ENCODE results near the gene SATB2.

The SATB2 gene

DNA sequence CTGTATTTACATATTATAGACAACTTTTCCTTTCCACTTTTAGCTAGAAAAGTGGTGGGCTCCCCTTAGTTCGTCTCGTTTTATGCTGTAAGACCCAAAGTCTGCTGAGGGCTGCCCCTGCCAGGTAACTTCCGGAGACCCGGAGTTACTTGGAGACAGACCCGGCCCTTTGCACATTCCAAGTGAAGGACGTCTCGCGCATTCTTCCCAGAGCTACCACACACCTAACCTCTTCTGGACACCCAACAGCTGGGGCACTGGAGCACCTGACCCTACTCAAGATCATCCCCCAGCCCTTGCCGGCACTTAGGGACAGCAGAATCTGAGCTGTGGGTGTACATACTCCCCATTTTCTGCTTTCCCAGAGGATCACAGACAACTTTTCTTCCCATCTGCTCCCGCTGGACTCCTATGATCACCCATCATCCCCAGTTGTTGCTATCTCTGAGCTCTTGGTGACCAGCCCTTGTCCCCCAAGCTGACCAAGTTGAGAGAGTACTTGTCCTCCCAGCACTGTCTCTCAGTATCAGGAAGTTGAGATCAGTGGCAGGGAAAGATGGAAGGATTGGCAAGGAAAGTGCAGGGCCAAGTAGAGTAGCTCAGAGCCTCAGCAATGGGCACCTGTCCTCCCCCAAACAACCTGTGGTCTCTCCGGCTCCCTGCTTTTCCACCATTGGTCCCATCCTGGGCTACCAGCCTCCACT, 8.4 kb upstream of the SATB2 start:
- no peak for DNase-seq (ENCODE audit: low read depth in 3 of 3, low spot score in 1 of 3)

- DNase-seq (ENCODE audit: low read depth in 3 of 3, low spot score in 1 of 3): no peak
Observed at GRCh38 chr2:199465390-199465789, 7.7 kb upstream of the SATB2 start.

DNA sequence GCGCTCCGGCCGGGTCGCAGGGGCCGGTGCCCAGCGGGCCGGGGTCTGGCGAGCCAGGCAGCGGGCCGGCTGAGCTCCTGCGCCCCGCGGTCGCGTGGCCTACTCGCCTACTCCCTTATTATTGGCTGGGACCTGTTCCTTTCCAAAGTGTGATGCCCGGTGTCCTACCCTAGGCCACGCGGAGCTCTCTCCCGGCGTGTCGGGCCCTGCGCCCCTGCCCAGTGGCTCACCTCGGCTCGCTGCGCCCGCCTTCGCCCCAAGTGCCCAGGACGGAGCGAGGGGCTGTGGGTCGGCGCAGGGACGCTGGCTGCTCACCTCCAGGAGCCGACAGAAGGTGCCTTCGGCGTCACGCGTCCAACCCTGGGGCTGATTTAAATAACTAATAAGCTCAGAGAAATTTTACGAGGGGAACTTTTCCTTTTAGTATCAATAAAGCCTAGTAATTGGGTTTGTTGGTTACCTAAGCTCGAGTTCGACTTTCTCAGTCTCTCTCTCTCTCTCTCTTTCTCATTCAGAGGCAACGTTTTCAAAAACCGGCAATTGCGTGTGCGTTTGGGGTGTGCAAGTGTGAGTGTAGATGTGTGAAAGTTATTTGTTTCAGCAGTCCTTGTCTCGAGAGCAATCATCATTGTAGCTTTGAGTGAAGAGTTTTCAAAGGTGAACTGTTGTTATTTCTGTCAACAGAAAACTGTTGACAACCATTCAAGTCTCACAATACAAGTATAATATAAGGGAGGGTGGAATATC, 7.0 kb upstream of the SATB2 start:
- no peak for DNase-seq (ENCODE audit: low read depth in 3 of 3, low spot score in 1 of 3)

DNA sequence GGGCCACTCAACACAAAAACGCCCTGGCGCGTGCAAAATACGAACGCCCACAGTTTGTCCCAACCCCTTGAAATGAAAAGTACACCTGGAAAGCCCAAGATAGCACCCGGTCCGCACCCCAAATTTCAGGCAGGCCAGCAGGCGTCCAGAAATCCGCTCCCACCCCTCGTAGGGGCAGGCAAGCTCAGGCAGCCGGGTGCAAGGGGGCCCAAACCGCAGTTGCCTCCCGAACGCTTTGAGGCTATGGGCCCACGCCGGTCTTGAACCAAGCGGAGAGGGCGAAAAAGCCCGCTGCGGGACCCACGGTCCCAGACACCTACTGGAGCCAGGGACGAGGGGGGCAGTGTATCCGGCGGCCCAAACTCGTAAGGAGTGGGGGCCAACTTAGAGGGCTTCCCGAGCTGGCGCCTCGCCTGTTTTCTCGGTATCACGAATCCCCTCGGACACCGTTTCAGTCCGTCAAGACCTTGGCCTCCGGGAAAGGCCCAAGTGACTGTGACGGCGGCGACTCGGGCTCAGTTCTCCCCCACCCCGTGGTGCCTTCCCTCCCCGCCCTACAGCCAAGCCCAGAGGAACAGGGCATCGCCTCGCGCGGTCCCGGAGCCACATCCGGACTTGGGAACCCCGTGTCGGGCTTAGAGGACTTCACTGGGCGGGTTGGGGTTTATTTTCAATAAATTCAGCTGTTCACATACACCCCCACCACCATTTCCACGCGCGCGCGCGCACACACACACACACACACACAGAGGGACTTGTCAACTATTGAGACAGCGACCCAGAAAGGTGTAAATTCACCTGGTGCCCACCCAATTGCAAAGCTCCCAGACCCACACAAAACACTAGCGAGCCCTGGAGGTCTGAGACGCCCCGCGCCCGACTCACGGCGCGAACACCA, 6.2 kb upstream of the SATB2 start:
- no peak for DNase-seq (ENCODE audit: low read depth in 3 of 3, low spot score in 1 of 3)

GRCh38 chr2:199462956-199463692, 5.4 kb upstream of the SATB2 start:
- DNase-seq (ENCODE audit: low read depth in 3 of 3, low spot score in 1 of 3): no peak

DNA sequence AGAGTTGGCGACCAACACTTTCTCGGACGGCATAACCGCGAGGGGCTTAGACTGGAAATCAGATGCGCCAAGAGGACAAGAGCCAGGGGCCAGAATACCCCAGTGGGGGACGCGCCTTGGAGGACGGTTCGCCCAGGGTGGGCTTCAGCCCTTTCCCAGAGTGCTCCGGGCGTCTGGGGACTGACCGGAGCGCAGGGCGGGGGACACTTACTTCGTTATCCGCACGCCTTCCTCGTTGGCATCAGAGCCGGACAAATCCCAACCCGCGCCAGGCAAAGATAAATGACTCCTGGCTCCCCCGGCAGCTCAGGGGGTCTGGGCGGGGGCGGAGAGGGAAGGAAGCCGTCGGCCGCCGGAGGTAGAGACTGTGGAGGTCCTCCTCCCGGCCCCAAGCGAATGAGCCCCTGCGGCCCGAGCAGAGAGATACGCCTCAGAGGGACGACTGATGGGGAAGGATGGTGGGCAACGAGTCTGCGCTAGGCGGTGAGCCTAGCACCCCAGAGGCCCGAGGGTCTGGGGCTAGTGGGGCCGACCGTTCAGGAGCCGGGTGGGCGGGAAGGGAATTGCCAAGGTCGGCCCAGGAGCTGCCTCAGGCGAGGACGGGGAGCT, 4.7 kb upstream of the SATB2 start:
- DNase-seq (ENCODE audit: low read depth in 3 of 3, low spot score in 1 of 3): no peak

DNA sequence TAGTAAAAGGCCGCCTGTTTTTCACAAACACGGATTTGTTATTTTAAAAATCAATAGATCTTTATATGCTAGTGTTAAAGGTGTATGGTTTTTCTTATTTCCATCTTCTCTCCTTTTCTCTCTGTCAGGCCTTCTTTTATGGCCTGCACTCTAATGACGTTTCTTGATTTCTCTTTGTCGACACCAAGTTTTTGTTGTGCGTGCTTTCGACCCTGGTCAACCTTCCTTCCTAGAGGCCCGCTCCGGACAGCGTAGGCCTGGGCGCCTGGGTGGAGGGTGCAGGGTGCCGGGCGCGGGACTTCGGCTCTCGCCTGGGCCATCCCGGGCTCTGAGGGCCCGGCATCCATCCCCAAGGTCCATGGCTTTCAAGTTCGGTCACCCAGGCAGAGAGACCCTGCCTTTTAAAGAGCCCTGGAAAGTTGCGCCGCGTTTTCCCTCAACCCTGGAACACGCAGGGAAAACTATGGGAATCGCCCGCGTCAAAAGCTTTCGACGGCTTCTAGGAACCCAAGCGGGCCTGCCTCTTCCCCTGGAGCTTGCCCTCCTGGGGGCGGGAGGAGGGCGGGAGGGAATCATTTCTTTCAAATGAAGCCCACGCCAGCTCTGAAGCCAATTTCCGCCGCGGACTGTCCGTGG, 4.1 kb upstream of the SATB2 start:
- DNase-seq (ENCODE audit: low read depth in 3 of 3, low spot score in 1 of 3): no peak

DNA sequence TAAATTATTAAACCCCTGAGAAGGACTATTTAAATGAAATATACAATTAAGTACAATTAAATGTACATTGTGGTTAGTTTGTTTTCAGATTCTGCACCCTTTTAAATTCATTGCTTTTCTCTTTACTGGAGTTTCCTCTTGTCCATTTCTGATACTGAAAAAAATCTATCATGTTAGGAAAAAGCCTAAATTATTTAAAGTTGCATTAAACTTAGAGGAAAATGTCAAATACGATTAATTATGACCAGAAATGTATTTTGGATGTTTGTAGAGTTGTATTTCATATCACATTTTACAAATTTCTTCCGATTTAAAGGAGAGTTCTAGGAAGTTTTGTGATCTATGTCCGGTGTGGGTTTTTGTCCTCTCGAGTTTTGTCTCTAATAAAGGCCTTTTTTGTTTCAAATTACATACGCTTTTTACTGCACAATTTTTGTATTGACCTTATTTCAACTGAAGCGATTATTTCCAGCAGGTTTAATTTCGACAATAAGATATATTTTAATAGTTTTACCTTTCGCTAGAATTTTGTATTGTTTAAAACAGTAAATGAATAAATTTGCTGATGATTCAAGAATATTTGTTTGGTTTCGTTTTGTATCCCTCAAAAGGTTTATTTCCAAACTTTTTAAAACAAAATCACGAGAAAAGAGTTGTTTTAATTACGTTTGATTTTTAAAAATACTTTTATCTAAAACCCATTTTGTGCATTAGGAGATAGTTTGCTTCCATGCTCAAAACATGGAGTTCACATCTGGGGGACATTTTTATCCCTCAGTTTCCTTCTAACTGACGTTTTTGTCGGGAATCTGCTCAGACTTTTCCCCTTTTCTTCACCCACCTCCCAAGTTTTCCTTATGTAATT, 3.3 kb upstream of the SATB2 start:
- DNase-seq (ENCODE audit: low read depth in 3 of 3, low spot score in 1 of 3): no peak

- DNase-seq (ENCODE audit: low read depth in 3 of 3, low spot score in 1 of 3): no peak
Observed at GRCh38 chr2:199460101-199460671, 2.4 kb upstream of the SATB2 start.

- DNase-seq (ENCODE audit: low read depth in 3 of 3, low spot score in 1 of 3): peak in 1 of 3 donors; percentile 57
Observed at GRCh38 chr2:199459286-199460100, 1.8 kb upstream of the SATB2 start.

DNA sequence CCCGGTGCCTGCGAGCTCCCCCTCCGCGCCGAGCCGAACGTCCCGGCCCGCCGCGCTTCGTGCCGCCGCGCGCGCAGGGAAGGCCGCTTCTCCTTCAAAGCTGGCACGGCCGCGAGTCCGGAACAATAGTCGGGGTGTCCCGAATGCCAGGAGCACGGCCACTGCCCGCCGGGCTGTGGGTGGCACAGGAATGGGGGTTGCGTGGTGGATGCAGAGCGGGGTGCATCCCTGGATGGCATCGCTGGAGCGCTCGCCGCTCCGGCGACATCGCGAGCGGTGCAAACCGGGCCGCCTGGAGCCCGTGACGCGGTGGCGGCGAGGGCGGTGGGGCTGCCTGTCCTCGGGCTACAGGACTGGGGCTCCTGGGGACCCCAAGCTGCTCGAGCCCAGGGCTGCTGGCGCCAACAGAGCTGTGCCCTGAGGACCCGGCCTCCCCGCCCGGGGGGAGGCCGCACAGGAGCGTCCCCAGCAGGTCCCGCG, 1.1 kb upstream of the SATB2 start:
- DNase-seq (ENCODE audit: low read depth in 3 of 3, low spot score in 1 of 3): no peak

DNA sequence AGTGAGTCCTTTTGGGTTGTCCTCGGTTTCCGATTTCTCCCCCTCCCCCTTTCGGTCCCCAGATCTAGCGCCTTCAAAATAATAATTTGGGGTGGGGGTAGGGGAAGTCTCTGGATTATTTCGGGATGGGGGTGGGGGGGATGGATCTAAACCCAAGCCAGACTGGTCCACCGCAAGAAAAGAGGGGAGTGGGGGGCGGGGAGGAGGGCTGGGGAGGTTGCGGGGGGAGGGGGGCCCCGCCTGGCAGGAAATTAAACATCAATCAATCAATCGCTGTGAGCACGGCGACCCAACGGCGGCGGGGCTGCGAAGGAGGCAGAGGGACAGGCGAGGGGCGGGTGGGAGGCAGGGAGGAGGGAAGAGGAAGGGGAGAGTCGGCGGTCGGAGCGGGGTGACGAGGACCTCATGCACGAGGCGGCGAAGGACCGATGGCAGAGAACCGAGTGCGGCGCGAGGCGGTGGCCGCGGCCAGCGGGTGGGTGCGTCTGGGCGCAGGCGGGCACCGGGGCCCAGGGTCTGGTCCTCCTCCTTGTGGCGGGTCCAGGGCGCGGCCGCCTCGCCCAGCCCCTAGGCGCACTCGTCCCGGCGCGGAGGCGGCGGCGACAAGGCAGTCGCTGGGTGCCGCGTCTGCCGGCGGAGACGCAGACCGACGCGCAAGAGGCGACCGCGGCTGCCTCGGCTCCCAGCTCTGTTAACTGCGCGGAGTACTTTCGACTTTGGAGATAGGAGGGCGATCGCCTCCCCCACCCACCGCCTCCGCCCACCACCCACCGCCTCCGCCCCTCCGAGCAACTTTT, 468 bp upstream of the SATB2 start:
- DNase-seq (ENCODE audit: low read depth in 3 of 3, low spot score in 1 of 3): no peak

GRCh38 chr2:199456383-199457146, 1.2 kb downstream of the SATB2 start:
- DNase-seq (ENCODE audit: low read depth in 3 of 3, low spot score in 1 of 3): no peak

- DNase-seq (ENCODE audit: low read depth in 3 of 3, low spot score in 1 of 3): no peak
Observed at GRCh38 chr2:199455545-199456382, 2.0 kb downstream of the SATB2 start.

DNA sequence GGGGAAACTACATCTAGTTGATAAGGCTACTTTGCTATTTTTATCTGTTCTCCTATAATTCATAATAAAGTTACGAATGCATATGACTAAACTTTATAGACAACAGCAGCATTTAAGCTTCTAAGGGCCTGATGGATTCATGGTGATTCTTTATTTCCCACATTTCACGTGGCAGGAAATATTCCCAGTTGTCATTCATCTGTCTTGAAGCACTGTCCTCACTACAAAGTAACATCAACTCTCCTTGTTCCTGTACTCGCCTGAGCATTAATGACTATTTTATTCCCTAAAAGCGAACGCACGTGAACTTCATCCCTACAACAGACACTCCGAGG, 2.6 kb downstream of the SATB2 start:
- DNase-seq (ENCODE audit: low read depth in 3 of 3, low spot score in 1 of 3): no peak

- no peak for DNase-seq (ENCODE audit: low read depth in 3 of 3, low spot score in 1 of 3)
Observed at GRCh38 chr2:199452991-199453379, 4.8 kb downstream of the SATB2 start.
